ENCODE measurements around the gene CEP89. TPM values are rescaled to one million over a fixed set of nuclear protein-coding genes. Genes with fewer than 3 reads are reported as not detected.

The CEP89 gene
- total and polyA plus RNA-seq, 7 experiments from 2014 or later, result 7.4 to 22.4 (median 12.4) TPM

DNA sequence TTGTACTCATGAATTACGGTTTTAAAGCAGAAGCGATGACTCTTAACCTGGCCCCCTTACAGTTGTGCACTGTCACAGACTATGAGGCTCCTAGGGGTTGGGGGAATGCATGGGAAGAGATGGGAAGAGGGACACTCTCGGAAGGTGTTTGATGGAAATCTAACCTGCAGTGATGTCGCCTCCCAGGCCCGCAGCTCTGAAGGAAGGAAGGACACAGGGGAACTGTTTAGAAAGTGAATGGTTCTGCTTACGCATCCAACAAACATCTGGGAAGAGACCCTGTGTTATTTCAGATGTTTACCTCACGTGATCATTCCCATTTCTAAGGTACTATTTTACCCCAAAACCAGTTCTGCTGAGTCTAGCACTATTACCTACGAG lies 54.2 kb downstream of the CEP89 start:
- no peaks in the 10 kb centered on the region for H3K9me3 Mint-ChIP-seq
- no peak for DNase-seq
- H3K4me1 Mint-ChIP-seq, result no peaks in the 10 kb centered on the region
- no peak overlapping the region for H3K4me3 ChIP-seq (ENCODE audit: low read length)
- no peaks in the 10 kb centered on the region for H3K4me1 ChIP-seq (ENCODE audit: control insufficient read depth in 2 of 2, insufficient read depth in 2 of 2, low read length in 2 of 2)
- H3K9me3 ChIP-seq (ENCODE audit: control insufficient read depth in 2 of 3, low read length in 3 of 3), result no peaks in the 10 kb centered on the region
- no peaks in the 10 kb centered on the region for H3K27me3 ChIP-seq (ENCODE audit: control insufficient read depth in 2 of 2, insufficient read depth in 2 of 2, low read length in 2 of 2)
- H3K36me3 ChIP-seq (ENCODE audit: control insufficient read depth in 2 of 3, insufficient read depth in 3 of 3, low read length in 3 of 3), result peaks cover 0 to 5% (median 0%) of the 10 kb centered on the region in 3 experiments
- H3K4me3 Mint-ChIP-seq, result no peak overlapping the region
- no peak for ATAC-seq
- H3K36me3 Mint-ChIP-seq, result peaks cover 1 to 26% (median 8%) of the 10 kb centered on the region in 5 donors
- peak overlapping the region in 2 of 9 donors; percentile 17 to 59 for H3K27ac Mint-ChIP-seq
- H3K27me3 Mint-ChIP-seq, result no peaks in the 10 kb centered on the region
- intact Hi-C loops (cut with micrococcal nuclease), result no loop called here
- no peak overlapping the region for H3K27ac ChIP-seq (ENCODE audit: low read depth, low read length)
- ChIA-PET POLR2A (no interaction called here), CTCF (no interaction called here)

DNA sequence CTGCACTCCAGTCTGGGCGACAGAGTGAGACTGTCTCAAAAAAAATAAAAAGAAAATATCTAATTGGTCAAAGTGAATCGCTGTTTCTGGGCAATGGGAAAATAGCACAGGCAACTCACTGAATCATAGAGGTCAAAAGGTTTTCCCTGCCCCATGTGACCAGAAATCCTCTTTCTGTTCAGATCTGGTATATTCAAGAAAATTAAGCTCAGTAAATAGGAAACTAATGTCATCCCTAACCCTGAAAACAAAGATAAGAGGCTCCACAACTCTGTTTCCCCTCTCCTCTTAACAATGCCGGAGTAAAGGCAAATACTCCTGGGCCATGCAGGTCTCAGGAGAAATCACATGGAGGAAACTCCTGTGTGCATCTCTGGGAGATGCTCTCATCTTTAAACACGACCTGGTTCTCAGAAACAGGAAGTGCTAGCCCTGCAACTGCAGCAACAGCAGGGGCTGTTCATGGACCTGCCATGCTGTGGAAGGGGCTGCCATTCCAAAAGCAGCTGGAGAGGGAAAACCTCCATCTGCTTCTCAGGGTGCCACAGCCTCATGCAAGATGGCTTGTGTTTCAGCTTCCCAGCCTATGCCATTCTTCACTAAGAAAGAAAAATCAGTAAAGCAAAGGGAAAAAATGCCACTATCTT lies 54.7 kb downstream of the CEP89 start:
- no peaks in the 10 kb centered on the region for H3K27me3 ChIP-seq (ENCODE audit: control insufficient read depth in 2 of 2, insufficient read depth in 2 of 2, low read length in 2 of 2)
- POLR2A ChIA-PET, result interaction anchor here (0.6 kb wide), 1 partner anchor 1285 kb away, joined by 5 read pairs; no protein-coding TSS in a partner anchor
- H3K4me3 ChIP-seq (ENCODE audit: low read length), result no peak overlapping the region
- H3K36me3 Mint-ChIP-seq, result peaks cover 1 to 28% (median 12%) of the 10 kb centered on the region in 5 donors
- DNase-seq (no peak), ATAC-seq (no peak)
- H3K27ac ChIP-seq (ENCODE audit: low read depth, low read length), result no peak overlapping the region
- H3K9me3 Mint-ChIP-seq, result no peaks in the 10 kb centered on the region
- intact Hi-C loops (cut with micrococcal nuclease), result no loop called here
- H3K27ac Mint-ChIP-seq, result peak overlapping the region in 2 of 9 donors; percentile 17 to 59
- no peaks in the 10 kb centered on the region for H3K4me1 Mint-ChIP-seq
- peaks cover 0 to 3% (median 0%) of the 10 kb centered on the region in 3 experiments for H3K36me3 ChIP-seq (ENCODE audit: control insufficient read depth in 2 of 3, insufficient read depth in 3 of 3, low read length in 3 of 3)
- no peaks in the 10 kb centered on the region for H3K9me3 ChIP-seq (ENCODE audit: control insufficient read depth in 2 of 3, low read length in 3 of 3)
- no peak overlapping the region for H3K4me3 Mint-ChIP-seq
- CTCF ChIA-PET, result no interaction called here
- no peaks in the 10 kb centered on the region for H3K4me1 ChIP-seq (ENCODE audit: control insufficient read depth in 2 of 2, insufficient read depth in 2 of 2, low read length in 2 of 2)
- no peaks in the 10 kb centered on the region for H3K27me3 Mint-ChIP-seq

DNA sequence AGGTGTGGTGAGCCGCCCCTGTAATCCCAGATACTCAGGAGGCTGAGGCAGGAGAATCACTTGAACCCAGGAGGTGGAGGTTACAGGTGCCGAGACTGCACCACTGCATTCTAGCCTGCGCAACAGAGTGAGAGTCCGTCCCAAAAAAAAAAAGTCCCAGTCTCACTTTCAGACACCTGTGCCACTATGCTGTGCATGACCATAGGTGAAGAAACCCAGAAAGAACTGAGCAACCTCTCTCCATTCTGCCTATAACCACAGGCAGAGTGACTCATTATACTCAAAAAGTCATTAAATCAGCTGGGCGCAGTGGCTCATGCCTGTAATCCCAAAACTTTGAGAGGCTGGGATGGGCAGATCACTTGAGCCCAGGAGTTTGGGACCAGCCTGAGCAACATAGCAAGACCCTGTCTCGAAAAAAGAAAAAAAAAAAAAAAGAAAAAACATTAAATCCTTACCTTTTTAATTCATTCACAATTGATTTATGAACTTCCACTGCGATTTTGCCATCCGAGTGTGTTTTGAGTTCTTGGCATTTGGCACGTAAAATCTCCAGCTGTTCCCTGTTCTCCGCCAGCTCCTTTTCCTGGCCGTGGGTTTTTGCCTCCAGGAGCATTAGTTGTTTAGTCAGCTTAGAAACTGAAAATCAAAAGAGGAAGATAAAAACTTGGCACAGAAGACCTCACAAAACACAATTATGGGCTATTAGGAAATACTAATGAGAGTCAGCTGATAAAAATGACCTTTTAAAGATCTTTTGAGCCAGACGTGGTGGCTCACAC lies 56.7 kb downstream of the CEP89 start:
- no peak overlapping the region for H3K4me3 Mint-ChIP-seq
- no peak for ATAC-seq
- H3K4me3 ChIP-seq (ENCODE audit: low read length), result no peak overlapping the region
- no peaks in the 10 kb centered on the region for H3K36me3 ChIP-seq (ENCODE audit: control insufficient read depth in 2 of 3, insufficient read depth in 3 of 3, low read length in 3 of 3)
- DNase-seq, result no peak
- H3K4me1 ChIP-seq (ENCODE audit: control insufficient read depth in 2 of 2, insufficient read depth in 2 of 2, low read length in 2 of 2), result no peaks in the 10 kb centered on the region
- H3K36me3 Mint-ChIP-seq, result peaks cover 0 to 25% (median 9%) of the 10 kb centered on the region in 5 donors
- H3K9me3 ChIP-seq (ENCODE audit: control insufficient read depth in 2 of 3, low read length in 3 of 3), result no peaks in the 10 kb centered on the region
- no peaks in the 10 kb centered on the region for H3K9me3 Mint-ChIP-seq
- no peak overlapping the region for H3K27ac Mint-ChIP-seq
- intact Hi-C loops (cut with micrococcal nuclease), result no loop called here
- peaks cover 0 to 2% (median 0%) of the 10 kb centered on the region in 7 donors for H3K4me1 Mint-ChIP-seq
- ChIA-PET CTCF (no interaction called here), POLR2A (no interaction called here)
- no peak overlapping the region for H3K27ac ChIP-seq (ENCODE audit: low read depth, low read length)
- no peaks in the 10 kb centered on the region for H3K27me3 Mint-ChIP-seq
- H3K27me3 ChIP-seq (ENCODE audit: control insufficient read depth in 2 of 2, insufficient read depth in 2 of 2, low read length in 2 of 2), result no peaks in the 10 kb centered on the region

DNA sequence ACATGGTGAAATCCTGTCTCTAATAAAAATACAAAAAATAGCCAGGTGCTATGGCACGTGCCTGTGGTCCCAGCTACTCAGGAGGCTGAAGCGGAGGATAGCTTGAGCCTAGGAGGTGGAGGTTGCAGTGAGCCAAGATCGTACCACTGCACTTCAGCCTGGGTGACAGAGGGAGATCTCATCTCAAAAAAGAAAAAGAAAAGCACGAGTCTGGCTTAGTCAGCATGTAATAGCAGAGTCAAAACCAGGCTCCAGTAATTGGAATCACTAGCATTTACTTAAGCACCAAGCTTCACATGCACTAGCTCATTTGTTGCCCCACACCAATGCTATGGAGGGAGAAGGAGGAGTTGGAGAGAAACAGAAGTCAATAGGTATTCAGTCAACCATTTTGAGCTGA lies 60.3 kb downstream of the CEP89 start:
- Histone ChIP-seq H3K4me1 (ENCODE audit: control insufficient read depth in 2 of 2, insufficient read depth in 2 of 2, low read length in 2 of 2) (no peaks in the 10 kb centered on the region), H3K36me3 (ENCODE audit: control insufficient read depth in 2 of 3, insufficient read depth in 3 of 3, low read length in 3 of 3) (peaks cover 0 to 12% (median 0%) of the 10 kb centered on the region in 3 experiments), H3K9me3 (ENCODE audit: control insufficient read depth in 2 of 3, low read length in 3 of 3) (no peaks in the 10 kb centered on the region), H3K4me3 (ENCODE audit: low read length) (no peak overlapping the region), H3K27ac (ENCODE audit: low read depth, low read length) (no peak overlapping the region), H3K27me3 (ENCODE audit: control insufficient read depth in 2 of 2, insufficient read depth in 2 of 2, low read length in 2 of 2) (no peaks in the 10 kb centered on the region)
- no peak overlapping the region for H3K4me3 Mint-ChIP-seq
- no peaks in the 10 kb centered on the region for H3K27me3 Mint-ChIP-seq
- peaks cover 0 to 3% (median under 1%) of the 10 kb centered on the region in 11 donors for H3K9me3 Mint-ChIP-seq
- CTCF ChIA-PET, result no interaction called here
- ATAC-seq, result no peak
- POLR2A ChIA-PET, result no interaction called here
- intact Hi-C loops (cut with micrococcal nuclease), result no loop called here
- H3K27ac Mint-ChIP-seq, result peak overlapping the region in 1 of 9 donors; percentile 5
- no peak for DNase-seq
- peaks cover under 1 to 52% (median 35%) of the 10 kb centered on the region in 5 donors for H3K36me3 Mint-ChIP-seq
- peaks cover 0 to 2% (median 0%) of the 10 kb centered on the region in 7 donors for H3K4me1 Mint-ChIP-seq

DNA sequence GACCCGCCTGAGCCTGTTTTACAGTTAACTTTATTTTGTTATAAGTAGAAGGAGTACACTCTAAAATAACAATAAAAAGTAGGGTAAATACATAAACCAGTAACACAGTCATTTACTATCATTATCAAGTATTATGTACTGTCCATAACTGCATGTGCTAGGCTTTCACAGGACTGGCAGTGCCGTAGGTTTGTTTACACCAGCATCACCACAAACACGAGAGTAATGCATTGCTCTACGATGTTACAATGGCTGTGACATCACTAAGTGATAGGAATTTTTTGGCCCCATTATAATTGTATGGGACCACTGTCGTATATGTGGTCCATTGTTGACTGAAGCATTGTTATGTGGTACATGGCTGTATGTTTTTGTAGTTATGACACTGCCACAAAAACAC lies 60.9 kb downstream of the CEP89 start:
- no peaks in the 10 kb centered on the region for H3K9me3 ChIP-seq (ENCODE audit: control insufficient read depth in 2 of 3, low read length in 3 of 3)
- Mint-ChIP-seq H3K27ac (no peak overlapping the region), H3K4me1 (peaks cover 0 to 2% (median 0%) of the 10 kb centered on the region in 7 donors), H3K4me3 (no peak overlapping the region), H3K27me3 (no peaks in the 10 kb centered on the region), H3K9me3 (peaks cover 0 to 9% (median 6%) of the 10 kb centered on the region in 11 donors), H3K36me3 (peaks cover 1 to 57% (median 39%) of the 10 kb centered on the region in 5 donors)
- H3K27me3 ChIP-seq (ENCODE audit: control insufficient read depth in 2 of 2, insufficient read depth in 2 of 2, low read length in 2 of 2), result no peaks in the 10 kb centered on the region
- ChIA-PET POLR2A (no interaction called here), CTCF (no interaction called here)
- no peak overlapping the region for H3K27ac ChIP-seq (ENCODE audit: low read depth, low read length)
- DNase-seq, result no peak
- intact Hi-C loops (cut with micrococcal nuclease), result no loop called here
- H3K4me3 ChIP-seq (ENCODE audit: low read length), result no peak overlapping the region
- no peaks in the 10 kb centered on the region for H3K4me1 ChIP-seq (ENCODE audit: control insufficient read depth in 2 of 2, insufficient read depth in 2 of 2, low read length in 2 of 2)
- ATAC-seq, result no peak
- peaks cover 0 to 12% (median 0%) of the 10 kb centered on the region in 3 experiments for H3K36me3 ChIP-seq (ENCODE audit: control insufficient read depth in 2 of 3, insufficient read depth in 3 of 3, low read length in 3 of 3)

DNA sequence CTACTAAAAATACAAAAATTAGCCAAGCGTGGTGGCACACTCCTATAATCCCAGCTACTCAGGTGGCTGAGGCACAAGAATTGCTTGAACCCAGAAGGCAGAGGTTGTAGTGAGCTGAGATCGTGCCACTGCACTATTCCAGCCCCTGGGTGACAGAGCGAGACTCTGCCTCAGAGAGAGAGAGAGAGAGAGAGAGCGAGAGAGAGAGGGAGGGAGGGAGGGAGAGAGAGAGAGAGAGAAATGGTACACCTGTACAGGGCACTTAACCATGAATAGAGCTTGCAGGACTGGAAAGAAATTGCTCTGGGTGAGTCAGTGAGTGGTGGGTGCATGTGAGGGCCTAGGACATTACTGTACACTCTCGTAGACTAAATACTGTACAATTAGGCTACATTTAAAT lies 61.7 kb downstream of the CEP89 start:
- ChIA-PET POLR2A (no interaction called here), CTCF (no interaction called here)
- Histone ChIP-seq H3K4me1 (ENCODE audit: control insufficient read depth in 2 of 2, insufficient read depth in 2 of 2, low read length in 2 of 2) (no peaks in the 10 kb centered on the region), H3K9me3 (ENCODE audit: control insufficient read depth in 2 of 3, low read length in 3 of 3) (no peaks in the 10 kb centered on the region), H3K27ac (ENCODE audit: low read depth, low read length) (no peak overlapping the region), H3K4me3 (ENCODE audit: low read length) (no peak overlapping the region), H3K36me3 (ENCODE audit: control insufficient read depth in 2 of 3, insufficient read depth in 3 of 3, low read length in 3 of 3) (peaks cover 0 to 12% (median 0%) of the 10 kb centered on the region in 3 experiments), H3K27me3 (ENCODE audit: control insufficient read depth in 2 of 2, insufficient read depth in 2 of 2, low read length in 2 of 2) (no peaks in the 10 kb centered on the region)
- ATAC-seq (no peak), DNase-seq (no peak)
- intact Hi-C loops (cut with micrococcal nuclease), result no loop called here
- Mint-ChIP-seq H3K27me3 (no peaks in the 10 kb centered on the region), H3K27ac (no peak overlapping the region), H3K4me1 (peaks cover 0 to 2% (median 0%) of the 10 kb centered on the region in 7 donors), H3K36me3 (peaks cover 1 to 57% (median 42%) of the 10 kb centered on the region in 5 donors), H3K4me3 (no peak overlapping the region), H3K9me3 (peaks cover 0 to 15% (median 9%) of the 10 kb centered on the region in 11 donors)

Data from naive thymus-derived CD4-positive, alpha-beta T cell (primary cell).